Raji (cell line): ENCODE data around the gene ZDHHC14.

ENCODE experiments used
- POLR2A ChIP-seq: IDR thresholded peaks from 2 replicates; pipeline ENCODE4 v1.6.1; 2011; ENCODE audit warnings: low read depth, low read length, control low read depth; ENCODE audit not compliant: insufficient read depth

ZDHHC14 gene

DNA sequence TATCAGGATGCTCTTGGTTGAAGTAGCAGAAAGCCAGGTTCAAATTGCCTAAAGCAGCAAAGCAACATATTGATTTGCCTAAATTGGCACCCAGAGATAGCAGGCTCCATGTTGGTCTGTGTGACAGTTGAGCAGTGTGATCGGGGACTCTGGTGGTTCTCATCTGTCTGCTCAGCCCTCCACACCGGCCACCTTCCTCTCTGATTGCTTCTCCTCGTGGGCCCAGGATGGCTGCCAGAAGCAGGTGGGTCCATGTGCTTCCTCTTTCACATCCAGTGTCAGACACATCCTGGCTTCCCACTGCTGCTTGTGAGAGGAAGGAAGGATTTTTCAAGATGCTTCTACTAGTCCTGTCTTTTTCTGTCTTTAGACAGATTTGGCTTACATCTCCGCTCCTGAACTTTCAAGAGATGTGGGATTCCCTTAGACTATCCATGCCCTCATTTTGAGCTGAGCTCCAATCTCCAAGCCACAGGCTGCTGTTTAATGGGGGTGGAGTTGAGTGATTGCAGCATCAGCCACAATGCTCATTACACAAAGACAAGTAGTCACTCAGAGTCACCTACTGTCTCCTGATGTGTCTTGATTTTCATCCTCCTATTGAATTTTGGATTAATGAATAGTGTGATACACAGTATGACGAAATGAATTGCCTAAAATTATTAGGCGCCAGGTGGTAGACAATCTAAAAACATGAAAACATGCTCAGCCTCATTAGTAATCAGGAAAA, 122.2 kb downstream of the ZDHHC14 start:
- TF ChIP-seq POLR2A: no peak

DNA sequence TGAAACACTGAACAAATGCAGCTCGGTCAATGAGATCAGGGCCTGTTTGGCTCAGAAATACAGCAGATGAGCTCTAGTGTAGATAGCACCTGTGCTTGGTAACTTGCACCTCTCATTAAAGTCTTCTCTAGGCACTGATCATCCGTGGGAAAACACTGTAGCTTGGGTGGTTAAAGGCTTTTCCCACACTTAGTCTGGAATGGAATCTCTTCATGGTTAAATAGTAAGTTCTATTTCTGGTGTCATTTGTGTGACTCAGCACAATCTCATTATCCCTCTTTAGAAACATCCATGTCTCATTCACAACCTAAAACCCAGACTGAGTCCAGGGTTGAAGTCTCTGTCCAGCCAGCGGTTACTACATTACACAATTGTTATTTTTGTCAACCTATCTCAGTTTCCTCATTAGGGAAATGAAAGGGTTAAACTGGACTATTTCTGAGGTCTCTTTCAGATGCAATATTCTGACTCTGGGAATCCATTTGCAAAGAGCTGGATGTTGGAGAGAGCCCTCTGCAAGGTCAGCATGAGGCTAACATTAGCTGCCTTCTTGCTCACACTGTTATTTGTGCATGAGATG, 125.0 kb downstream of the ZDHHC14 start:
- TF ChIP-seq POLR2A: no peak

DNA sequence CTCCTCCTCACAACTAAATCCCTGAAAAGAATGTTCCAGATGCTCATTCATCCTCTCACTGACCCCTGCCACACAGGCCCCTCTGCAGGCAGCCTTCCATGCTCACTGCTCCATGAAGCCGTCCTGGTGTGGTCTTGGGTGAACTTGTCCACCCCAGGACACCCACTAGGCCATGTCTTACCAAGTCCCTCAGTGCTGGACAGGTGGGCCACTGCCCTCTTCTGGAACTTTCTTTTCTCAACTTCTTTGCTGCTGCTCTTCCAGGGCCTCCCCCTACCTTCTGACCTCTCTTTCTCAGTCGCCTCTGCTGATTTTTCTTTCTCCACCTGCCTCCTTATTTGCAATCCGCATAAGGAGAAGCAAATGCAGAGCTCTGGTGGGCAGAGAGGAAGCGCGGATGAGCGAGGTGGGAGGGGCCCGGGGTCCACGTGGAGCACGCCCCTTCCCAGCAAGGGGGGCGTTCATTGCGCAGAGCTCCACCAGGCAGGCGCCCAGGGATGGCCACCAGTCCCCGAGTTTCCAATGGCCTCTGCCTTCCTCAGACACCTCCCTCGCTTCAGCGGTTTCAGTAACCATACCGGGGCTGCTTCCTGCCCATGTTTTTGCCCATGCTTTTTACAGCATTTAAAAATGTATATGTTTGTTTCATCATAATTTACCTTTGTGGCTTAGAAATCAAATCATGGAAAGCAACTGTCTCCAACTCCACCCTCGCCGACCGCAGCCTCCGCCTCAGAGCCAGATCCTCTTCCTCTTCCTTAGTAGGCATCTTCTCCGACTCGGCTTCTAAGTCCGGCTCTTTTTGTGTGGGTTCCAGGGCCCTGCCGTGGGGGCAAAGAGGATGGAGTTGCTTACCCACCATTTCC, 129.6 kb downstream of the ZDHHC14 start:
- TF ChIP-seq POLR2A: no peak

DNA sequence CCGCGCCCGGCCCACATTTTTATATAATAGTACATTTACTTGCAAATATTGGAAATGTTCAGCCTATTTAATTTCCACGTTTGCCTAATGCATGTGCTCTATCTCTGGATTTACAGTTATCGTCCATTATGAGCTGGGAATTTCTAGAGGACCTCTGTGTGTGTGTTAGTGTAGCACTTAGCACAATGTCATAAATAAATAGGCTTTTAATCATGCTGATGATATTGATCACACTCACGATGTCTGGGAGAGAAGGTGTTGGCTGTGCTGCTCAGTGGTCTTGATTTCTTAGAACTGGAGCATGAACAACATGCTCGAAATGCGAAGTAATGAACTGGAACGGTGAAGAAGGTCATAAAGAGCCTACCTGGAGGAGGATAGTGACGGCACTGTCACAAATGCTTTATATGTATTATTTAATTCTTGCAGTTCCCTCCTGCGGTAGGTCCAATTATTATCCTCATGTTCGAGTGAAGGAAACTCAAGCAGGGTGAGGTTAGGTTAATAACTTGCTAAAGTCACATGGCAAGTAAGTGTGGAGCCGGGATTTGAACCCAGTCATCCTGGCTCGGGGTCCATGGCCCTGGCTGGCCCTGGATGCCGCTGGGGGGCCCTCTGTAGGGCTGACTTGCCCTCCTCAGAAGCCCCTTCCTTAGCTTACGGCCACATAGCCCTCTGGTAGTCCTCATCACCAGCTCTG, 130.8 kb downstream of the ZDHHC14 start:
- no peak for TF ChIP-seq POLR2A

DNA sequence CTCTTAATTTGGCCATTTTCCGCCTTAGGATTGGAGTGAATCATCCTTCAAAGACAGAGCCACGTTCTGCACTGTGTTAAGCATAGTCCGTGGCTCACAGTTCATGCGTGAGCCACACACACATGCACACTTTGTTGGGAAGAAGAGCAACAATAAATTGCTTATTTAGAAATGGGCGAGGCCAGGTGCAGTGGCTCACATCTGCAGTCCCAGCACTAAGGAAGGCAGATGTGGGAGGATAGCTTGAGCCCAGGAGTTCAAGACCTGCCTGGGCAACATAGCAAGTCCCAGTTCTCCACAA, 131.3 kb downstream of the ZDHHC14 start:
- no peak for TF ChIP-seq POLR2A

- TF ChIP-seq POLR2A: no peak
These were observed 132.1 kb downstream of the ZDHHC14 start for GRCh38 chr6:157513004-157513603.

GRCh38 chr6:157513619-157514485, 132.9 kb downstream of the ZDHHC14 start:
- TF ChIP-seq POLR2A: no peak

DNA sequence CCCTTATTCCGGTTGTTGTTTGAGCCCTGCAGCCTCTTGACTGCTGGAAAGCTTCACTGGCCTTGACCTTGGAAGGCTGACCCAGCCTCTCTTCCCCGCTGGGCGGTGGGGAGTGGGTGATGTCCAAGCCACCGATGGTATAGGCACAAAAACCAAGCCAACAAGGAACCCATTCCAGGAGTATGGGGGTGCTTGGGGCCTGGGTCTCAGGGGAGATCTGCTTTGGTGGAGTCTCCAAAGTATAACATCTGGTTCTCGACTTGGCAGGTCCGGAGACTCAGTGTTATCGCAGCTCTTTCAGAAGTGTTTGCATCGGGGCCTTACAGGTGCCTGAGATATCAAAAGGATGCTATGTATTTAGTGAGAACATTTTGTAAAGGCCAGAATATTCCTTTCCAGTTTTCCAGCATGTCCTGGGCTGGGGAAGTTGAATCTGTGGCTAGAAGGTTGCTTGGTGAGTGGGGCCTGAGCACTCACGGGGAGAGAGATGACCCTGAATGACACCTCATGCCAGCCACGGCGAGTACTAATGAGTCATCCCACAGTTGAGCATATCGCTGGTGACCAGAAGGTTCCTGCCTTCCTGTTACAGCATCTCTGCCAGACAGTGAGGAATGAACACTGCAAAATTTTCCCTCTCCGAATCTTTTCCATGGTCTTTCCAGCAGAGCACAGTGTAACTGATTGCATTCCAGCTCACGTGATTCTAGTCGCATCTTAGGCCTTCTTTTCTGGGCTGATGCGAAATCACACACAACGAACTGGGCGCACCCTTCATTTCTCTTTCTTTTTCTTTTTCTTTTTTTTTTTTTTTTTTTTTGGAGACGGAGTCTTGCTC, 133.9 kb downstream of the ZDHHC14 start:
- no peak for TF ChIP-seq POLR2A

- no peak for TF ChIP-seq POLR2A
These were observed 135.5 kb downstream of the ZDHHC14 start for GRCh38 chr6:157516319-157517026.

GRCh38 chr6:157517601-157518359, 136.8 kb downstream of the ZDHHC14 start:
- no peak for TF ChIP-seq POLR2A

DNA sequence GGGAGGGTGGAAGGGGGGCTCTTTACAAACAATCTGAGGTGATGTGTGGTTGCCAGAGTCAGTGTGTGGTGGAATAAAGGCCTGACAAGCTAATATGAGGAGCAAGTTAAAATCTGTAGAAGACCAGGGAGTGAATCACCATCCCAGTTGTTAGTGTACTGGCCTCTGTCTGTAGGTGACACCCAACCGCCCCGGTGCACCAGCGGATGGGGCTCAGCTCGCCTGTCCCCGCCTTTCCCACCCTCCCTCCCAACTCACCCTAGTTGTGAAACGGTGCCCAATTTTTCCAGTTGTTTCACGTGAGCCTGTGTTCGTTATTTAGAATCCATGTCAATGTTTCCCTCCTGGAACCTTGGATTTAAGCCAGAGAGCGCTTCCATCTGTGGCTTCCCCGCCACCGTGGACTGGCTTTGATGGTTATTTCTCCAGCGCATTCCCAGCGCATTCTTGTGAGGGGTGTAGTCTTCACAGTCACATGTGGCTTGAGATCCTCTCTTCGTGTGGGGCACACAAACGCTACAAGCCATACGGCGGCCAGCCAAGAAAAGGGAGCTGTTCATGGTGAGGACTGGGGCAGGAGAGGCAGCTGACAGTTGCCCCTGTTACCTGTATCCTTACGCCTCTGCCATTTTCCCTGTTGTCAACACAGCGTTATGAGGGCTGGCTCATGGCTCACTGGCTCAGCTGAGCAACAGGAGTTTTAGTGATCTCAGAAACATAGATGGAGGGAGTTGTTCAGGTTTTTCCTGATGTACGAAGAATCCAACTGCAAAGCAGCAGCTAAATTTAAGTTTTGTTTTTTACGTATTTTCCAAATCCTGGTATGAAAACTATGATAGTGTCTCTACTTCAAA, 137.6 kb downstream of the ZDHHC14 start:
- TF ChIP-seq POLR2A: no peak
